Erythroblast (primary cell): ENCODE measurements around the gene MORN3.
"Not testable (repeated sequence)": the region's sequence is repeated elsewhere in the genome, so short reads cannot be mapped to it uniquely, and the experiment has no call there.

Experiments used
- GATA1 ChIP-seq: IDR thresholded peaks from 2 replicates; pipeline ENCODE4 v1.6.1; 2011; ENCODE audit warnings: low read depth, mild to moderate bottlenecking, control low read depth, low read length, moderate library complexity
- POLR2A ChIP-seq: IDR thresholded peaks from 2 replicates; pipeline ENCODE4 v1.6.1; 2011; ENCODE audit warnings: mild to moderate bottlenecking, low read length

DNA sequence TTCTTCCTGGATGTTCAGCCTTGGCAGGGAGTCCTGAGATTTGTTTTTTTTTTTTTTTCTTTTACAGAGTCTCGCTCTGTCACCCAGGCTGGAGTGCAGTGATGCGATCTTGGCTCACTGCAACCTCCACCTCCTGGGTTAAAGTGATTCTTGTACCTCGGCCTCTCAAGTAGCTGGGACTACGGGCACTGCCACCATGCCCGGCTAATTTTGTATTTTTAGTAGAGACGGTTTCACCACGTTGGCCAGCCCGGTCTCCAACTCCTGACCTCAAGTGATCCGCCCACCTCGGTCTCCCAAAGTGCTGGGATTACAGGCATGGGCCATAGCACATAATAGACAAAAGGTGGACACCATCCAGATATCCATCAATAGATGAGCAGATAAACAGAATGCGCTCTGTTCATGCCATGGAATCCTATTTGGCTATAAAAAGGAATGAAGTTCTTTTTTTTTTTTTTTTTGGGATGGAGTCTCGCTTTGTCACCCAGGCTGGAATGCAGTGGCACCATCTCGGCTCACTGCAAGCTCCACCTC, 10.3 kb upstream of the MORN3 start:
- not testable (repeated sequence) for TF ChIP-seq POLR2A, GATA1
